A549 (cell line): ENCODE results near the gene C17orf107.

Source experiments
- JUNB ChIP-seq: fragments of >200 bp; sonication (Bioruptor Twin); formaldehyde crosslinking; IDR thresholded peaks from 2 replicates; pipeline ENCODE4 v1.6.1; 2016
- RARB ChIP-seq: fragments of 250-450 bp; sonication (Bioruptor Pico); IDR thresholded peaks from 2 replicates; pipeline ENCODE4 v1.8.0; 2021; ENCODE audit warnings: mild to moderate bottlenecking, moderate library complexity
- RFX5 ChIP-seq: fragments of 450-650 bp; IDR thresholded peaks from 2 replicates; pipeline ENCODE4 v1.7.1; 2014; ENCODE audit warnings: antibody characterized with exemption, mild to moderate bottlenecking, moderate library complexity
- TF ChIP-seq, protein P1 (sequence below): fragments of >200 bp; sonication (Bioruptor Twin); formaldehyde crosslinking; IDR thresholded peaks from 3 replicates; pipeline ENCODE4 v1.5.1; 2016

DNA sequence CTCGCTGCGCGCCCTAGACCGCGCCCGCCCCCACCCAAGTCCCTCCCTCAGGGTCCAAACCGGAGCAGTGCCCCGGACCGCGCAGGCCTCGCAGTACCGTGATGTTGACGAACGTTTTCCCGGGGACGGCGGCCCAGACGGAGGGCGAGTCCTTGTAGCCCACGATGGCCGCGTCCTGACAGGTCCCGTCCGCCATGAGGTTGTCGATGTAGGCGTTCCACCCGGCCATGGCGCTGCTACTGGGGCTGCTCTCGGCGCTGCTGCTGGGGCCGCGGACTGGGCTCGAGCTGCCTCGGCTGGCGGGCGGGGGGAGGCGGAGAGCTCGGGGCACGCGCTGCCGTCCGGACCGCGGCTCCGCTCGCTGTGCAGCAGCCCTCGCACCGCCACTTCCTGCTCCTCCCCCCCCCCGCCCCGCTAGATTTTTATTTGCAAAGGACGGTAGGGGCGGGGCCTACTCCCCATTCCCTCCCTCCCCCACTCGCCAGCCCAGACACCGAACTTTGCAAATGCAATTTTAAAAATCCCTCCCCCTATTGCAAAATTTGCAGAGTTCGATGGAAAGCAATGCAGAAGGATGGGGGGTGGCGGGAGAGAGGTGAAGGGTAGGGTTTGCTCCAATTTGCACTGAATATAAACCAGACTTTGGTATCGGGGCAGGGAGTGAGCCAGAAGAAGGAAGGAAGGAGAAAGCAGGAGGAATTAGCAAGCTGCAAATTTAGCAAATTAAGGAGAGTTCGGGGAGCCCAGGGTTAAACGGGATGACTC, 49.0 kb downstream of the C17orf107 start, which contains the start of gene PFN1:
- TF ChIP-seq RFX5: no peak
- TF ChIP-seq RARB (CRISPR knock-in tag): no peak
- TF ChIP-seq, protein P1, sequence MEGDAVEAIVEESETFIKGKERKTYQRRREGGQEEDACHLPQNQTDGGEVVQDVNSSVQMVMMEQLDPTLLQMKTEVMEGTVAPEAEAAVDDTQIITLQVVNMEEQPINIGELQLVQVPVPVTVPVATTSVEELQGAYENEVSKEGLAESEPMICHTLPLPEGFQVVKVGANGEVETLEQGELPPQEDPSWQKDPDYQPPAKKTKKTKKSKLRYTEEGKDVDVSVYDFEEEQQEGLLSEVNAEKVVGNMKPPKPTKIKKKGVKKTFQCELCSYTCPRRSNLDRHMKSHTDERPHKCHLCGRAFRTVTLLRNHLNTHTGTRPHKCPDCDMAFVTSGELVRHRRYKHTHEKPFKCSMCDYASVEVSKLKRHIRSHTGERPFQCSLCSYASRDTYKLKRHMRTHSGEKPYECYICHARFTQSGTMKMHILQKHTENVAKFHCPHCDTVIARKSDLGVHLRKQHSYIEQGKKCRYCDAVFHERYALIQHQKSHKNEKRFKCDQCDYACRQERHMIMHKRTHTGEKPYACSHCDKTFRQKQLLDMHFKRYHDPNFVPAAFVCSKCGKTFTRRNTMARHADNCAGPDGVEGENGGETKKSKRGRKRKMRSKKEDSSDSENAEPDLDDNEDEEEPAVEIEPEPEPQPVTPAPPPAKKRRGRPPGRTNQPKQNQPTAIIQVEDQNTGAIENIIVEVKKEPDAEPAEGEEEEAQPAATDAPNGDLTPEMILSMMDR: no peak
- no peak for TF ChIP-seq JUNB
